ENCODE measurements around the gene VEGFA. TPM values are rescaled to one million over a fixed set of nuclear protein-coding genes. Genes with fewer than 3 reads are reported as not detected.

Gene VEGFA
- polyA plus RNA-seq, 1 donor from 2014 or later: 7.3 TPM

GRCh38 chr6:43742931-43743632, 26.9 kb upstream of the VEGFA start:
- Histone ChIP-seq H3K79me2 (replicated peaks; ENCODE audit: insufficient read depth, low read length) (no peaks in the 10 kb centered on the region), H3K27ac (ENCODE audit: low read length) (no peak overlapping the region), H3K4me2 (ENCODE audit: low read length) (no peak overlapping the region), H3K4me3 (ENCODE audit: low read length) (no peak overlapping the region), H3F3A (ENCODE audit: insufficient read depth, low read length, poor library complexity, severe bottlenecking) (no peaks in the 10 kb centered on the region), H3K9ac (ENCODE audit: low read length) (no peak overlapping the region), H3K27me3 (ENCODE audit: insufficient read depth, low read depth, low read length) (no peaks in the 10 kb centered on the region), H3K36me3 (ENCODE audit: insufficient read depth, low read length) (no peaks in the 10 kb centered on the region), H2AFZ (ENCODE audit: low read depth, low read length) (no peak overlapping the region), H3K9me2 (ENCODE audit: insufficient read depth, low read length) (no peaks in the 10 kb centered on the region), H3K9me3 (ENCODE audit: low read length) (no peaks in the 10 kb centered on the region), H4K20me1 (ENCODE audit: insufficient read depth) (no peaks in the 10 kb centered on the region)
- TF ChIP-seq CTCF (IDR thresholded peaks at IDR 0.05; ENCODE audit: poor library complexity, severe bottlenecking) (no peak), REST (IDR thresholded peaks at IDR 0.05; ENCODE audit: borderline replicate concordance) (no peak), POLR2AphosphoS5 (IDR thresholded peaks at IDR 0.05) (no peak), EP300 (conservative IDR thresholded peaks at IDR 0.05; ENCODE audit: poor library complexity, severe bottlenecking) (no peak), SMC3 (conservative IDR thresholded peaks at IDR 0.05; ENCODE audit: poor library complexity) (no peak), MXI1 (conservative IDR thresholded peaks at IDR 0.05; ENCODE audit: poor library complexity, severe bottlenecking) (no peak), RAD21 (conservative IDR thresholded peaks at IDR 0.05) (no peak), TAF1 (IDR thresholded peaks at IDR 0.05; ENCODE audit: low read depth) (no peak)

- no peaks in the 10 kb centered on the region for H3K27me3 ChIP-seq (ENCODE audit: insufficient read depth, low read depth, low read length)
- no peak overlapping the region for H2AFZ ChIP-seq (ENCODE audit: low read depth, low read length)
- H3F3A ChIP-seq (ENCODE audit: insufficient read depth, low read length, poor library complexity, severe bottlenecking): no peaks in the 10 kb centered on the region
- H3K9ac ChIP-seq (ENCODE audit: low read length): no peak overlapping the region
- no peaks in the 10 kb centered on the region for H3K79me2 ChIP-seq (replicated peaks; ENCODE audit: insufficient read depth, low read length)
- no peaks in the 10 kb centered on the region for H3K36me3 ChIP-seq (ENCODE audit: insufficient read depth, low read length)
- no peak overlapping the region for H3K27ac ChIP-seq (ENCODE audit: low read length)
- no peak overlapping the region for H3K4me3 ChIP-seq (ENCODE audit: low read length)
- H3K9me3 ChIP-seq (ENCODE audit: low read length): no peaks in the 10 kb centered on the region
- TF ChIP-seq RAD21 (conservative IDR thresholded peaks at IDR 0.05) (no peak), TAF1 (IDR thresholded peaks at IDR 0.05; ENCODE audit: low read depth) (no peak), SMC3 (conservative IDR thresholded peaks at IDR 0.05; ENCODE audit: poor library complexity) (no peak), EZH2 (IDR thresholded peaks at IDR 0.05; ENCODE audit: borderline replicate concordance, insufficient read depth, low read length, poor library complexity, severe bottlenecking) (no peak), EP300 (conservative IDR thresholded peaks at IDR 0.05; ENCODE audit: poor library complexity, severe bottlenecking) (no peak), CTCF (IDR thresholded peaks at IDR 0.05; ENCODE audit: poor library complexity, severe bottlenecking) (no peak), POLR2AphosphoS5 (IDR thresholded peaks at IDR 0.05) (no peak), MXI1 (conservative IDR thresholded peaks at IDR 0.05; ENCODE audit: poor library complexity, severe bottlenecking) (no peak), REST (IDR thresholded peaks at IDR 0.05; ENCODE audit: borderline replicate concordance) (no peak)
- no peak overlapping the region for H3K4me2 ChIP-seq (ENCODE audit: low read length)
- H4K20me1 ChIP-seq (ENCODE audit: insufficient read depth): no peaks in the 10 kb centered on the region
- H3K9me2 ChIP-seq (ENCODE audit: insufficient read depth, low read length): no peaks in the 10 kb centered on the region
Measured at GRCh38 chr6:43743682-43744381, 26.2 kb upstream of the VEGFA start.

All from neural cell (in vitro differentiated cells).